SU-DHL-6 (cell line): Measurements from ENCODE around the gene ACVR1.

Experiments
- CTCF ChIP-seq: fragments of 200-600 bp; sonication (generic); IDR thresholded peaks from one replicate; pipeline ENCODE4 v1.5.1; 2017; ENCODE audit warnings: antibody characterized with exemption, mild to moderate bottlenecking, low read length, moderate library complexity; ENCODE audit not compliant: insufficient read depth, poor library complexity, severe bottlenecking
- EZH2phosphoT487 ChIP-seq: fragments of 200-600 bp; sonication (generic), shearing (Covaris generic); conservative IDR thresholded peaks from 2 replicates; pipeline ENCODE4 v1.6.1; 2018; ENCODE audit warnings: mild to moderate bottlenecking, antibody characterized with exemption, low read length, moderate library complexity, mixed read lengths

- TF ChIP-seq CTCF (no peak), EZH2phosphoT487 (no peak)
Observed at GRCh38 chr2:157830696-157831570, 45.2 kb downstream of the ACVR1 start.
